Right cardiac atrium (tissue), 5 donors: ENCODE results near the gene CAPN1. TPM values are rescaled to one million over a fixed set of nuclear protein-coding genes. Genes with fewer than 3 reads are reported as not detected.
A peak's percentile ranks its signal among the peaks of the same experiment; 100 is the strongest.

ENCODE experiments used
- ATAC-seq, 2 donors: fragments of 200-7000 bp; cut with Tn5 transposase; one replicate each; pipeline versions ENCODE4 v1.8.0 to v1.9.1; 2020; ENCODE audit warnings: moderate library complexity in 2 of 2, mild to moderate bottlenecking in 1 of 2
- DNase-seq, 3 donors: peaks; one replicate each; pipeline ENCODE4 v3.0.0-alpha.2; 2020
- H3K27ac ChIP-seq: one replicate; pipeline ENCODE4 v1.5.1; 2013; ENCODE audit warnings: mild to moderate bottlenecking, low read length, control low read depth, moderate library complexity
- H3K27me3 ChIP-seq: one replicate; pipeline ENCODE4 v1.6.1; 2013; ENCODE audit not compliant: control insufficient read depth, insufficient read depth
- H3K4me1 ChIP-seq: one replicate; pipeline ENCODE4 v1.6.1; 2013; ENCODE audit warnings: low read length; ENCODE audit not compliant: control insufficient read depth, insufficient read depth
- H3K4me3 ChIP-seq: one replicate; pipeline ENCODE4 v1.5.1; 2013; ENCODE audit warnings: low read length, control low read depth
- H3K9me3 ChIP-seq: one replicate; pipeline ENCODE4 v1.6.1; 2013; ENCODE audit warnings: low read length; ENCODE audit not compliant: control insufficient read depth
- WGBS: extraction: QIAGEN DNeasy Blood & Tissue Kit; methylation state at CpG from one replicate; pipeline ENCODE4 v1.1.7; 2013; 5-methylcytosine and 5-hydroxymethylcytosine counted together
- intact Hi-C, 4 donors: fragments of 100-400 bp; cut with DNase I; formaldehyde crosslinking; loops; one replicate each; pipeline versions ENCODE4 v1.11.0 to v1.14.0; 2022 to 2023
- polyA plus RNA-seq: library from polyadenylated mRNA; stranded (reverse); fragments of 200-250 nt; gene quantifications from one replicate; pipeline ENCODE4 v1.2.3, GENCODE V29; 2013
- total RNA-seq, 4 donors: library from RNA; stranded (reverse); fragmentation: NEBNext Ultra II Directional; extraction: Animal tissue kit (Norgen Biotek cat#: 25700); gene quantifications; one replicate each; pipeline ENCODE4 v1.2.1, GENCODE V29; 2021
- donor health status: healthy with polysubstance abuse.
- donor health status: DM: no; HTN: yes; CAD: no.
- donor health status: DM: no; HTN: no; CAD: no.
- donor health status: DM: no; HTN: yes; CAD: no; lungs with severe emphysema.
- donor health status: DM: yes; HTN: yes; CAD: no.

Gene CAPN1
- total and polyA plus RNA-seq, 5 donors = 74.4 to 102 (median 96.2) TPM

DNA sequence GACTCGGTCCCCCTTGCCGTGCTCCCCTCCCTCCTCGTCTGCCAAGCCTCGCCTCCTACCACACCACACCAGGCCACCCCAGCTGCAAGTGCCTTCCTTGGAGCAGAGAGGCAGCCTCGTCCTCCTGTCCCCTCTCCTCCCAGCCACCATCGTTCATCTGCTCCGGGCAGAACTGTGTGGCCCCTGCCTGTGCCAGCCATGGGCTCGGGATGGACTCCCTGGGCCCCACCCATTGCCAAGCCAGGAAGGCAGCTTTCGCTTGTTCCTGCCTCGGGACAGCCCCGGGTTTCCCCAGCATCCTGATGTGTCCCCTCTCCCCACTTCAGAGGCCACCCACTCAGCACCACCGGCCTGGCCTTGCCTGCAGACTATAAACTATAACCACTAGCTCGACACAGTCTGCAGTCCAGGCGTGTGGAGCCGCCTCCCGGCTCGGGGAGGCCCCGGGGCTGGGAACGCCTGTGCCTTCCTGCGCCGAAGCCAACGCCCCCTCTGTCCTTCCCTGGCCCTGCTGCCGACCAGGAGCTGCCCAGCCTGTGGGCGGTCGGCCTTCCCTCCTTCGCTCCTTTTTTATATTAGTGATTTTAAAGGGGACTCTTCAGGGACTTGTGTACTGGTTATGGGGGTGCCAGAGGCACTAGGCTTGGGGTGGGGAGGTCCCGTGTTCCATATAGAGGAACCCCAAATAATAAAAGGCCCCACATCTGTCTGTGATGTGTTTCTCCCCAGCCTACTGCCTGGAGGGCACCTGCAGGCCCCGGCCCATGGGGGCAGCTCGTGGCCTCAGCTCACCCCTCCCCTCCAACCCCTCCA is 29.8 kb downstream of the CAPN1 start:
- H3K27ac ChIP-seq = no peak overlapping the region
- H3K4me3 ChIP-seq = no peak overlapping the region
- H3K9me3 ChIP-seq = no peaks in the 10 kb centered on the region
- no peak for DNase-seq
- no peaks in the 10 kb centered on the region for H3K27me3 ChIP-seq
- intact Hi-C loops = no loop called here
- no peaks in the 10 kb centered on the region for H3K4me1 ChIP-seq
- WGBS = 73% methylated on average over 29 of the region's 29 CpGs
- peak; percentile 19 to 52 for ATAC-seq

DNA sequence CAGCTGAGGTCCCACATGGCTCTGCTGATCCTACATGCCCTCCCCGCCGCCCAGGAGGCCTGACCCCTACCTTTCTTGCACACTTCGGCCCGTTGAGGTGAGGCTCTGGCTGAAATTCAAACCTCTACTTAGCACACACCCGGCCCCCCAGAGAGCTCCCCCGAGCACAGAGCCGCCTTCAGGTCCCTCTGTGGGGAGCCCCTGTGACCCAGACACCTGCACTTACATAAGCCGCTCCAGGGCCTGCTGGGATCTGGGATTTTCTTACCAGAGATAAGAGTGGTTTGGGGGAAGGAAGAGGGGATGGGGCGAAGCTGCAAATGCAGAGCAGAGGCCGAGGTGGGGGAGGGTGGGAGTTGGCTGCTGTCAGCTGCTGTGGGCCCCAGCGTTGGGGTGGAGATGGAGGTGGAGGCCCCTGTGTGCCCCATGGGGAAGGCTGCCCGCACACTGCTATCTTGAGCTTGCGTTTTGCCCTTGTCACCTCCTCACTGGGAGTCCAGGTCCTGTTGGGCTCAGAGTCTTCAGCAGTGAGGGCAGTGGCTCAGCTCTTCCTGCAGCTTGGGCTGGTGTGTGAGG is 30.6 kb downstream of the CAPN1 start:
- Histone ChIP-seq H3K27me3 (no peaks in the 10 kb centered on the region), H3K4me3 (no peak overlapping the region), H3K9me3 (no peaks in the 10 kb centered on the region), H3K27ac (no peak overlapping the region), H3K4me1 (no peaks in the 10 kb centered on the region)
- no peak for ATAC-seq
- no peak for DNase-seq
- intact Hi-C loops = no loop called here
- 48% methylated on average over 13 of the region's 13 CpGs for WGBS

DNA sequence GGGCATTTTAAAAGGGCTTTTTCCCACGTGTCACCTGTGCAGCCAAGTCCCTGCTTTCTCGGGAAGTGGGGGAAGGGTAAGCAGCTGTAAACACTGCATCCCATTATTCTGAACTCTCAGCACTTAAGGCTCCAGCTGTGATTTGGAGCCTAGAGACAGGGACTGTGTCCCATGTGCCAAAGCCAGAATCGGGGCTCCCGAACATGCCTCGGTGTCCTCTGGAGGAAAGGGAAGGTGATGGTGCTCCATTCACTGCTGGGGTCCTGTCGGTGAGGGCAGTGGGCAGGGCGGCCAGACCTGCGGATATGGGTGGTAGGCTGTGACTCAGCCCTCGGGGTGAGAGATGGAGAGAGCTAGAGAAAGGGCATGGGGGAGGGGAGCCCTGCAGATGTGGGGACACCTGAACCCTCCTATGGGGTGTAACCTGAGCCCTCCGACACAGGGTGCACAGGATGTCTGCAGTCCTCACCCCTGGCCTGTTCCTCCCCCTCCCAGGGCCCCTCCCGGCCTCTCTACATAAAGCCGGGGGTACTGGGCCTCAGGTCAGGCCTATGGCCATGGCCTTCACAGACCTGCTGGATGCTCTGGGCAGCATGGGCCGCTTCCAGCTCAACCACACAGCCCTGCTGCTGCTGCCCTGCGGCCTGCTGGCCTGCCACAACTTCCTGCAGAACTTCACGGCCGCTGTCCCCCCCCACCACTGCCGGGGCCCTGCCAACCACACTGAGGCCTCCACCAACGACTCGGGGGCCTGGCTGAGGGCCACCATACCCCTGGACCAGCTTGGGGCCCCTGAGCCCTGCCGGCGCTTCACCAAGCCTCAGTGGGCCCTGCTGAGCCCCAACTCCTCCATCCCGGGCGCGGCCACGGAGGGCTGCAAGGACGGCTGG is 31.8 kb downstream of the CAPN1 start:
- Histone ChIP-seq H3K27me3 (no peaks in the 10 kb centered on the region), H3K4me3 (no peak overlapping the region), H3K27ac (no peak overlapping the region), H3K4me1 (no peaks in the 10 kb centered on the region), H3K9me3 (no peaks in the 10 kb centered on the region)
- DNase-seq (peak in 1 of 3 donors; percentile 57), ATAC-seq (peak in 1 of 2 donors; percentile 20)
- intact Hi-C loops = no loop called here
- WGBS = 52% methylated on average over 26 of the region's 26 CpGs

DNA sequence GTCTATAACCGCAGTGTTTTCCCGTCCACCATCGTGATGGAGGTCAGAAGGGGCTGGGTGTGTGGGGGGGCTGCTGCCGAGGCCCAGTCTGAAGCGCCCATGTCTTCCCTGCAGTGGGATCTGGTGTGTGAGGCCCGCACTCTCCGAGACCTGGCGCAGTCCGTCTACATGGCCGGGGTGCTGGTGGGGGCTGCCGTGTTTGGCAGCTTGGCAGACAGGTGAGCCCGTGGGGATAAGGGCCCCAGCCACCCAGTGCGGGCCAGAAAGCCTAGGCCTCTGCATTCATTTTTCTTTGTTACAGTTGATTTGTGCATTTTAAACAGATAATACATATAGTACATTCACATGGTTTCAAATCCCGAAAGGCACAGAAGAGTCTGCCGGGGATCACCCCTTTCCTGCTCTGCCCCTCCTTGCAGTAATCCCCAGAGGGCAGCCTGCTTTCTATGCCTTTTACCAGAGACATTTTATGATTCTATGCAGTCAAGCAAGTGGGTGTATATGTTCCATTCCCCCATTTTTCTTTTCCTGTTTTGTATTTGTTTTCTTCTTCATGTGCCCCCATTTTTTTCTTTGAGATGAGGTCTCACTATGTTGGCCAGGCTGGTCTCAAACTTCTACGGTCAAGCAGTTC is 32.6 kb downstream of the CAPN1 start:
- Histone ChIP-seq H3K27ac (no peak overlapping the region), H3K4me1 (no peaks in the 10 kb centered on the region), H3K4me3 (no peak overlapping the region), H3K27me3 (no peaks in the 10 kb centered on the region), H3K9me3 (no peaks in the 10 kb centered on the region)
- DNase-seq (no peak), ATAC-seq (peak in 1 of 2 donors; percentile 11)
- 77% methylated on average over 16 of the region's 16 CpGs for WGBS
- intact Hi-C loops = no loop called here

DNA sequence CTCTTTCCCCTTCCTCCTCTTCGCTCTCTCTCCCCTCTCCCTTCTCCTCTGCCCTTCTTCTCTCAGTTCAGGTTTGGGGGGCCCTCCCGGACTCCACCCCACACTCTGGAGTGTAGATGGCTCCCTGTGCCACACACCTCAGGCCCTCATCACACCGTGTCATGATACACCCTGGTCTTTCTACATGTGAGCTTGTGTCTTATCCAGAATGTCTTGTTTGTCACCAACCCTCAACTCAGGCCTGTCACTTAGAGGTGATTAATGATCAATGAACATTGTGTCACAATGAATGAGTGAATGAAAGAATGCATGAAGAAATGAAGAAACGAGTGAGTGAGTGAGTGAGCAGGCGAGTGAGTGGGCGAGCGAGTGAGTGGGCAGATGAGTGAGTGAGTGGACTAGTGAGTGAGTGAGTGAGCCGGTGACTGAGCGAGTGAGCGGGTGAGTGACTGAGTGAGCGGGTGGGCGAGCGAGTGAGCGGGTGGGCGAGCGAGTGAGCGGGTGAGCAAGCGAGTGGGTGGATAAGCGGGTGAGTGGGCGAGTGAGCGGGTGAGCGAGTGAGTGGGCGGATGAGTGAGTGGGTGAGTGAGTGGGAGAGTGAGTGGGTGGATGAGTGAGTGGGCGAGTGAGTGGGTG is 33.8 kb downstream of the CAPN1 start:
- Histone ChIP-seq H3K27me3 (no peaks in the 10 kb centered on the region), H3K4me3 (no peak overlapping the region), H3K9me3 (no peaks in the 10 kb centered on the region), H3K4me1 (no peaks in the 10 kb centered on the region), H3K27ac (no peak overlapping the region)
- DNase-seq (no peak), ATAC-seq (no peak)
- intact Hi-C loops = no loop called here
- WGBS = 88% methylated on average over 24 of the region's 24 CpGs

DNA sequence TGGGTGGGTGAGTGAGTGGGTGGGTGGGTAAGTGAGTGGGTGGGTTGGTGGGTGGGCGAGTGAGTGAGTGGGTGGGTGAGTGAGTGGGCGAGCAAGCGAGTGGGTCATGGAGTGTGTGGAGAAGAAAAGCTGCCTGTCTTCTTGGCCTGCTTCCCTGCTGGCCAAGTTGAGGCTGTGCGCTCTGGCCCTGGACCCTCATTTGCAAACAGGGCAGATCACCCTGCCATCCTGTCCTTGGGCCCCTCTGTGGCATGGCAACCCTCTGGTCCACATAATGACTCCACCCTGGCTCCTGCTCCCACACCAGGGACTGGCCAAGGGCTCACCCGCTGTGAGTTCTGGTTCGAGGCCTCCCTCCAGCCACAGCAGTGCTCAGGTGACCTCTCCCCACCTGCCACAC is 35.1 kb downstream of the CAPN1 start:
- no peak overlapping the region for H3K27ac ChIP-seq
- WGBS = 86% methylated on average over 6 of the region's 6 CpGs
- DNase-seq = no peak

DNA sequence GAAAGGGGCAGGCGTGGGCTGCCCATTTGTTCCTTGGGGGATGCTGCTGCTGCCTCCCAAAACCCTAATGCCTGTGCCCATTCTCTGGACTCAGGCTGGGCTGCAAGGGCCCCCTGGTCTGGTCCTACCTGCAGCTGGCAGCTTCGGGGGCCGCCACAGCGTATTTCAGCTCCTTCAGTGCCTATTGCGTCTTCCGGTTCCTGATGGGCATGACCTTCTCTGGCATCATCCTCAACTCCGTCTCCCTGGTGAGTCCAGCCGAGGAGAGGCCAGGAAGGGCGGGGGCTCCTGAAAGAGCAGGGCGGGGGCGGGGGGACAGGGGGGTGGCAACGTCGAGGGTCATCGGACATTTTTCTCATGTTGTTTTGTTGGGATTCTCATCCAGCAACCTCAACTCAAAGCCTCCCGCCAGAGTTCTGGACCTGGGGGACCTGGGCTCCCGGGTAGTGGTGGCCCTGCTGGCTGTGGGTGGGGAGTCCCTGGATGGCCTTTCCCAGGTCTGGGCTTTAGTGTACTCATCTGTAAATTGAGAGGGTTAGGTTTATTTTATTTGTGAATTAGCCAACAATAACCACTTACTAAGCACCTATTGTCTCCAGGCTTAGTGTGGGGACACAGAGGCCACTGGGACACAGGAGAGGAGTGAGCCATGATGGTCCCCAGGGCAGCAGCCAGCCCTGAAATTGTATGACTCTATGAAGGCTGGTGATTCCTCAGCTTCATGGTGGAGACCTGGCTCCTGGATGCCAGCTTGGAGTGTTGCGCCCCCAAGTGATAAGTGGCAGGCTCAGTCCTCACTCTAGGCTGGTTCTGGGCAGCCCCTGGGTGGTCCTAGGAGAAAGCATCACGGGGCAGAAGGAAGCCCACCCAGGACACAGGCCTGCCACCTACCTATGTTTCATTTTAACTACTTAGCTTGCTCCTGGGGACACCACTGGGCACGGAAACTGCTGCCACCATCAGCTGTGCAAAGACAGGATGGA is 36.0 kb downstream of the CAPN1 start:
- H3K4me3 ChIP-seq = no peak overlapping the region
- no peaks in the 10 kb centered on the region for H3K9me3 ChIP-seq
- WGBS = 80% methylated on average over 19 of the region's 19 CpGs
- H3K4me1 ChIP-seq = no peaks in the 10 kb centered on the region
- DNase-seq = no peak
- no peak for ATAC-seq
- H3K27ac ChIP-seq = no peak overlapping the region
- intact Hi-C loops = no loop called here
- no peaks in the 10 kb centered on the region for H3K27me3 ChIP-seq

More for the DNA sequence above, 35.1 kb downstream of the CAPN1 start:
- intact Hi-C loops = no loop called here
- Histone ChIP-seq H3K4me1 (no peaks in the 10 kb centered on the region), H3K9me3 (no peaks in the 10 kb centered on the region), H3K4me3 (no peak overlapping the region), H3K27me3 (no peaks in the 10 kb centered on the region)
- no peak for ATAC-seq

DNA sequence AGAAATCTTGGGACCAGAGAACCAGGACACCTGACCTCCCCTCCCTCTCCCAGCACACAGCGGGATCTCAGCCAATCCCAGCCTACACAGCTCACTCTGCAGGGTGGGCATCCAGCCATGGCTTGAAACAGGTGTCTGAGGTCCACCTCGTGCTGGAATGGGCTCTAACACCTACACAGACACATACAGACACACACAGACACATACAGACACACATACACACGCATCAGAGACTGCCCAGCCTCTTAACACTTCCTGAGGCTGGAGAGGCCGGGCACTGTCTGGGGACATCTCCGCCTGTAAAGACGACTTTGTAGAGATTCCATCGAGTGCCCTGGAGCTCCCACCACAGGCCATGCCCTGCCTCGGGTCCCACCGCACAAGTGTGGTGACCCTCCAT is 36.7 kb downstream of the CAPN1 start:
- WGBS = 88% methylated on average over 9 of the region's 9 CpGs
- DNase-seq = no peak
- no peak overlapping the region for H3K4me3 ChIP-seq
- intact Hi-C loops = no loop called here
- H3K4me1 ChIP-seq = no peaks in the 10 kb centered on the region
- H3K27me3 ChIP-seq = no peaks in the 10 kb centered on the region
- H3K9me3 ChIP-seq = no peaks in the 10 kb centered on the region
- ATAC-seq = no peak
- no peak overlapping the region for H3K27ac ChIP-seq

DNA sequence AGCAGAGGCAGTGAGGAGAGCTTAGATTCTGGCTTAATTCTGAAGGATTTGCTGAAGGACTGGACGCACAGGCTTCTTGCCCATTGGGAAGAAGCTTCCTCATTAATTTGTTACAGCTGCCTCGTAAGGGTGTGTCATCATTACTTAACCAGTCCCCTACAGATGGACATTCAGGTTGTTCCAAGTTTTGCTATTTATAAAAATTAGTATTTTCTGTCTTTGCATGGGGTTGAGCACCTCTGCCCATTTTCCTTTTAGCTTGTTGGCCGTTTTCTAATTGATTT is 38.1 kb downstream of the CAPN1 start:
- 55% methylated on average over 3 of the region's 3 CpGs for WGBS
- intact Hi-C loops = no loop called here
- ATAC-seq (no peak), DNase-seq (no peak)
- H3K4me3 ChIP-seq = no peak overlapping the region
- no peaks in the 10 kb centered on the region for H3K9me3 ChIP-seq
- H3K27me3 ChIP-seq = no peaks in the 10 kb centered on the region
- H3K27ac ChIP-seq = no peak overlapping the region
- no peaks in the 10 kb centered on the region for H3K4me1 ChIP-seq

DNA sequence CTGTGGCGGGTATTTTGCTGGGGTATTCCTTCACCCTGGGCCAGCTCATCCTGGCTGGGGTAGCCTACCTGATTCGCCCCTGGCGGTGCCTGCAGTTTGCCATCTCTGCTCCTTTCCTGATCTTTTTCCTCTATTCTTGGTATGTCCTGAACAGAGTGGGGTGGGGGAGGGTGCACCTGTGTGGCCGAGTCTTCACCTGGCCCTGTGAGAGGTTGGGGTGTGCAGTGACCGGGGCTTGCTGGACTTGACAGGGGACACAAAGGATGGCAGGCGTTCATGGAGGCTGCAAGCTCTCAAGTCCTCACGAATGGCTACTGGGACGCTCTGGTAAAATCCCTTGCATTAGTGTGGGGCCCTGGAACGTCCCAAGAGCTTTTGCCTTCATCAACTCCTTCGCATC is 39.3 kb downstream of the CAPN1 start:
- H3K27me3 ChIP-seq = no peaks in the 10 kb centered on the region
- H3K4me3 ChIP-seq = no peak overlapping the region
- H3K27ac ChIP-seq = no peak overlapping the region
- ATAC-seq = no peak
- no peaks in the 10 kb centered on the region for H3K9me3 ChIP-seq
- WGBS = 93% methylated on average over 10 of the region's 10 CpGs
- peaks cover 6% of the 10 kb centered on the region for H3K4me1 ChIP-seq
- intact Hi-C loops = no loop called here
- DNase-seq = no peak
